ENCODE measurements around the gene S1PR5. TPM values are rescaled to one million over a fixed set of nuclear protein-coding genes. Genes with fewer than 3 reads are reported as not detected.

S1PR5 gene
- polyA plus RNA-seq, 1 donor (not counting 4 experiments of a cell fraction or from before 2014, with no cell fraction given): 10.5 TPM

DNA sequence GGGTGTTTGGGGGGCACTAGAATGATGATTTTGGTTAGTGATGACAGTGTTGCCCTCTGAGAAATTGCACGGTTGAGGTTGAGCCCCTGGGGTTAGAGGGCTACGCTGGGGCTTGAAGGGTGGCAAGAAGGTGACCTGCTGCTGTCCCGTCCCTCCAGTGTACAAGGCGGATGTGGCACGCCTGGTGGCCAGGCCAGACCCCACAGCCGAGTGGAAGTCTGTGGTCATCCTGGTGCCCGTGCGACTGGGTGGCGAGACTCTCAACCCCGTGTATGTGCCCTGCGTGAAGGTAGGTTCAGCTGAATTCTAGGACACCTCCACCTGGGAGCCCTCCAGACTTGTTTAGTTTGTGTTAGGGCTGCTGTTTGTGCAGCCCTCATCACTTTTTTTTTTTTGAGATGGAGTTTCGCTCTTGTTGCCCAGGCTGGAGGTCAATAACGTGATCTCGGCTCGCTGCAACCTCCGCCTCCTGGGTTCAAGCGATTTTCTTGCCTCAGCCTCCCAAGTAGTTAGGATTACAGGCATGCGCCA is 31.6 kb upstream of the S1PR5 start:
- Histone ChIP-seq H3K4me1 (ENCODE audit: control insufficient read depth, extremely low read depth, insufficient read depth, low read length) (peaks cover 13% of the 10 kb centered on the region), H3K27me3 (ENCODE audit: control insufficient read depth, extremely low read depth, insufficient read depth, low read length) (no peaks in the 10 kb centered on the region), H3K9ac (ENCODE audit: control insufficient read depth, extremely low read depth, insufficient read depth, low read length) (no peak overlapping the region), H3K36me3 (ENCODE audit: control insufficient read depth in 2 of 2, extremely low read depth in 1 of 2, insufficient read depth in 2 of 2, low read length in 2 of 2) (peaks cover 30 to 37% of the 10 kb centered on the region in 2 experiments), H3K9me3 (ENCODE audit: control insufficient read depth, low read depth, low read length) (no peaks in the 10 kb centered on the region), H3K9me1 (ENCODE audit: control insufficient read depth, extremely low read depth, insufficient read depth, low read length) (no peaks in the 10 kb centered on the region), H3K4me3 (ENCODE audit: control insufficient read depth in 2 of 3, extremely low read depth in 1 of 3, insufficient read depth in 2 of 3, low read depth in 1 of 3, low read length in 3 of 3) (no peak overlapping the region), H3K27ac (ENCODE audit: control insufficient read depth, insufficient read depth, low read length) (no peak overlapping the region), H3K4me2 (ENCODE audit: control insufficient read depth, extremely low read depth, insufficient read depth, low read depth, low read length) (no peak overlapping the region), H3K79me2 (ENCODE audit: control insufficient read depth, insufficient read depth, low read length) (peaks cover 12% of the 10 kb centered on the region), H2AFZ (ENCODE audit: control insufficient read depth, low read length) (no peak overlapping the region), H4K20me1 (ENCODE audit: control insufficient read depth, extremely low read depth, insufficient read depth, low read length) (peaks cover 10% of the 10 kb centered on the region)
- DNase-seq (ENCODE audit: low read depth, low spot score): no peak
- dilution Hi-C loops (cut with MboI; ENCODE audit: extremely low pct_ligation_motif_present, low sequenced_read_pairs): no loop called here
- FAIRE-seq: no peak
- TF ChIP-seq EZH2 (IDR thresholded peaks at IDR 0.05; ENCODE audit: low read length): no peak
- TF ChIP-seq, protein P1, sequence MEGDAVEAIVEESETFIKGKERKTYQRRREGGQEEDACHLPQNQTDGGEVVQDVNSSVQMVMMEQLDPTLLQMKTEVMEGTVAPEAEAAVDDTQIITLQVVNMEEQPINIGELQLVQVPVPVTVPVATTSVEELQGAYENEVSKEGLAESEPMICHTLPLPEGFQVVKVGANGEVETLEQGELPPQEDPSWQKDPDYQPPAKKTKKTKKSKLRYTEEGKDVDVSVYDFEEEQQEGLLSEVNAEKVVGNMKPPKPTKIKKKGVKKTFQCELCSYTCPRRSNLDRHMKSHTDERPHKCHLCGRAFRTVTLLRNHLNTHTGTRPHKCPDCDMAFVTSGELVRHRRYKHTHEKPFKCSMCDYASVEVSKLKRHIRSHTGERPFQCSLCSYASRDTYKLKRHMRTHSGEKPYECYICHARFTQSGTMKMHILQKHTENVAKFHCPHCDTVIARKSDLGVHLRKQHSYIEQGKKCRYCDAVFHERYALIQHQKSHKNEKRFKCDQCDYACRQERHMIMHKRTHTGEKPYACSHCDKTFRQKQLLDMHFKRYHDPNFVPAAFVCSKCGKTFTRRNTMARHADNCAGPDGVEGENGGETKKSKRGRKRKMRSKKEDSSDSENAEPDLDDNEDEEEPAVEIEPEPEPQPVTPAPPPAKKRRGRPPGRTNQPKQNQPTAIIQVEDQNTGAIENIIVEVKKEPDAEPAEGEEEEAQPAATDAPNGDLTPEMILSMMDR (optimal IDR thresholded peaks at IDR 0.05 in 1 of 3, IDR thresholded peaks at IDR 0.05 in 1 of 3, conservative IDR thresholded peaks at IDR 0.05 in 1 of 3; ENCODE audit: extremely low read depth in 1 of 3, insufficient read depth in 2 of 3, low read length in 3 of 3): no peak

DNA sequence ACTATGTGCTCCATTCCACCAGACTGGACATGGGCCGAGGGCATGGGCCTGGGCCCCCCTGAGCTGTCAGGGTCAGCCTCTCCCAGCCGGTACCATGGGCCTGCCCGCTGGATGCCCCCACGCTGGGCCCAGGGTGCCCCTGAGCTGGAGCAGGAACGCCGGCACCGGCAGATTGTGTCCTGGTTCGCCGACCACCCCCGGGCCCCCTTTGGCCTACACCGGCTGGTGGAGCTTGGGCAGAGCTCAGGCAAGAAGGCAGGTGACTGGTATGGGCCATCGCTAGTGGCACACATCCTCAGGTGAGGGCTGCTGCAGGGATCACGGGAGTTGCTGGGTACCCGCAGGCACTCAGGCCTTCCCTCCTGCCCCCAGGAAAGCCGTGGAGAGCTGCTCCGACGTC is 29.6 kb upstream of the S1PR5 start:
- no peak overlapping the region for H3K4me2 ChIP-seq (ENCODE audit: control insufficient read depth, extremely low read depth, insufficient read depth, low read depth, low read length)
- no peak overlapping the region for H3K4me3 ChIP-seq (ENCODE audit: control insufficient read depth in 2 of 3, extremely low read depth in 1 of 3, insufficient read depth in 2 of 3, low read depth in 1 of 3, low read length in 3 of 3)
- H3K27ac ChIP-seq (ENCODE audit: control insufficient read depth, insufficient read depth, low read length): no peak overlapping the region
- no peaks in the 10 kb centered on the region for H4K20me1 ChIP-seq (ENCODE audit: control insufficient read depth, extremely low read depth, insufficient read depth, low read length)
- no peaks in the 10 kb centered on the region for H3K9me3 ChIP-seq (ENCODE audit: control insufficient read depth, low read depth, low read length)
- H3K36me3 ChIP-seq (ENCODE audit: control insufficient read depth in 2 of 2, extremely low read depth in 1 of 2, insufficient read depth in 2 of 2, low read length in 2 of 2): peaks cover 16 to 17% of the 10 kb centered on the region in 2 experiments
- FAIRE-seq (no peak), DNase-seq (ENCODE audit: low read depth, low spot score) (no peak)
- peaks cover 9% of the 10 kb centered on the region for H3K4me1 ChIP-seq (ENCODE audit: control insufficient read depth, extremely low read depth, insufficient read depth, low read length)
- H3K9ac ChIP-seq (ENCODE audit: control insufficient read depth, extremely low read depth, insufficient read depth, low read length): no peak overlapping the region
- dilution Hi-C loops (cut with MboI; ENCODE audit: extremely low pct_ligation_motif_present, low sequenced_read_pairs): no loop called here
- H3K27me3 ChIP-seq (ENCODE audit: control insufficient read depth, extremely low read depth, insufficient read depth, low read length): no peaks in the 10 kb centered on the region
- no peak overlapping the region for H2AFZ ChIP-seq (ENCODE audit: control insufficient read depth, low read length)
- H3K79me2 ChIP-seq (ENCODE audit: control insufficient read depth, insufficient read depth, low read length): peaks cover 10% of the 10 kb centered on the region
- no peaks in the 10 kb centered on the region for H3K9me1 ChIP-seq (ENCODE audit: control insufficient read depth, extremely low read depth, insufficient read depth, low read length)
- TF ChIP-seq, protein P1 (optimal IDR thresholded peaks at IDR 0.05 in 1 of 3, IDR thresholded peaks at IDR 0.05 in 1 of 3, conservative IDR thresholded peaks at IDR 0.05 in 1 of 3; ENCODE audit: extremely low read depth in 1 of 3, insufficient read depth in 2 of 3, low read length in 3 of 3): no peak
- no peak for TF ChIP-seq EZH2 (IDR thresholded peaks at IDR 0.05; ENCODE audit: low read length)
